Esophagus muscularis mucosa (tissue), 4 donors: ENCODE measurements around the gene PTPRJ. TPM values are rescaled to one million over a fixed set of nuclear protein-coding genes. Genes with fewer than 3 reads are reported as not detected.

Source experiments
- DNase-seq: peaks from one replicate; pipeline ENCODE4 v3.0.0-alpha.2; 2017; ENCODE audit errors: extremely low spot score
- H3K27ac ChIP-seq, 4 donors: fragments of 200-600 bp; sonication (generic); replicated peaks in 1 of 4; 1 replicate in 3 of 4; 2 replicates in 1 of 4; pipeline ENCODE4 v1.5.1; 2016 to 2019; ENCODE audit warnings: mild to moderate bottlenecking in 1 of 4
- H3K27me3 ChIP-seq, 4 donors: fragments of 200-600 bp; sonication (generic); one replicate each; pipeline versions ENCODE4 v1.5.1 to v1.6.0; 2016 to 2019
- H3K36me3 ChIP-seq, 4 donors: fragments of 200-600 bp; sonication (generic); one replicate each; pipeline ENCODE4 v1.5.1; 2016 to 2019
- H3K4me1 ChIP-seq, 4 donors: fragments of 200-600 bp; sonication (generic); one replicate each; pipeline ENCODE4 v1.5.1; 2016 to 2019
- H3K4me3 ChIP-seq, 4 donors: fragments of 200-600 bp; sonication (generic); 1 replicate in 2 of 4; 2 replicates in 2 of 4; pipeline ENCODE4 v1.5.1; 2016 to 2019; ENCODE audit warnings: mild to moderate bottlenecking in 4 of 4, moderate library complexity in 1 of 4
- H3K9me3 ChIP-seq, 4 donors: fragments of 200-600 bp; sonication (generic); 1 replicate in 3 of 4; 2 replicates in 1 of 4; pipeline ENCODE4 v1.5.1; 2016 to 2019
- EP300 ChIP-seq: sonication (generic); formaldehyde crosslinking; IDR thresholded peaks from one replicate; pipeline ENCODE4 v1.6.1; 2017; ENCODE audit warnings: antibody characterized with exemption
- POLR2A ChIP-seq: fragments of 450-650 bp; IDR thresholded peaks from one replicate; pipeline ENCODE4 v1.6.1; 2017; ENCODE audit warnings: antibody characterized with exemption, moderate library complexity, mild to moderate bottlenecking, low read depth
- POLR2AphosphoS5 ChIP-seq, 2 donors: sonication (generic); formaldehyde crosslinking; IDR thresholded peaks; one replicate each; pipeline ENCODE4 v1.6.1; 2017; ENCODE audit warnings: antibody characterized with exemption in 2 of 2
- WGBS: methylation state at CpG from one replicate; pipeline ENCODE4 v1.1.5; 2018; 5-methylcytosine and 5-hydroxymethylcytosine counted together
- intact Hi-C: fragments of 100-400 bp; cut with DNase I; formaldehyde crosslinking; loops from one replicate; pipeline ENCODE4 v1.15.1; 2023
- total RNA-seq, 4 donors: library from RNA; depleted of rRNA; stranded (reverse); fragments of >200 nt; gene quantifications; one replicate each; pipeline versions ENCODE4 v1.1.0 to v1.2.1, GENCODE V29; 2016
- TF ChIP-seq, protein P1 (sequence below), 3 experiments: fragments of 200-600 bp in 2 of 3; fragments of 450-650 bp in 1 of 3; sonication (generic) in 2 of 3; IDR thresholded peaks; one replicate each; pipeline ENCODE4 v1.5.1; 2017 to 2019; ENCODE audit warnings: antibody characterized with exemption in 3 of 3, mild to moderate bottlenecking in 2 of 3, moderate library complexity in 1 of 3

Gene PTPRJ
- total RNA-seq, 4 donors from 2014 or later: 8.3 to 14.1 (median 10.5) TPM

DNA sequence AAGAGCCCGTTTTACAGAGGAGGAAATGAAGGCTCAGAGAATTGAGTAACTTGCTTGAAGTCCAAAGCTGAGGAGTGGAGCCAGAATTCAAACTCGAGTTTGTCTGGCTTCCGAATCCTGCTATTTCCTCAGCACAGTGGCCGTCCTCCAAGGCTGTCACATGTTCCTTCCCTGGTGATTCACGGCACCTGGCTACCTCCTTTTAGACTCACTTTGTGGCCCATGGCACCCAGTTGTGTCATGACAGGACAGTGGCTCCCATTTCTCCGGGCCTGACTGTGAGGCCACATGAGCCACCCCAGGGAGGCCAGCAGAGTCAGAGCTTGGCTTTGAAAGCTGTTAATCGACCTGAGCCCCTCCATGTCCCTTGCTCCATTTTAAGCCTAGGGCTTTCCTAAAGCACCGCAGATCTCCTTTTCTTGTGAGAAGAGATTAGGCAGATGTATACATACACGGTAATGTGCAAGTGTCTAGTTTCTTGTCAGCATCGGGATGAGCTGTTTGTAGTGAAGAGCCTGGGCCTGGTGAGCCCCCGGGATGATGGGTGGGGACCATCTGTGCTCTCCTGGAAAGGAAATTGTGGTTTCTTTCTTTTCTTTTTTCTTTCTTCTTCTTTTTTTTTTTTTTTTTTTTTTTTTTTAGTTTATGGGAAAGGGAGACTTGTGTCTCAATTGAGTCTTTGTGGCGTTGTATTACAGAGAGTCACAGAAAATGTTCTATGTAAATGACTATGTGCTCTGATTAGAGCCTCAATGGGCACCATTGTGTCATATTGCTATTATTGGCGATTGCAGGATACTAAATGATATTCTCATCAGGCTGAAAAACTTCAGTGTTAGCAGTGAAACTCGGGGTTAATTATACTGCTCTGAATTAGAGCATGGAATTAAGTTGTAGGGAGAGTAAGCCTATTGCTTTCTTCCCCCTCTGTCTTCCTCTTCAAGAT lies 54.8 kb downstream of the PTPRJ start:
- intact Hi-C loops: no loop called here
- Histone ChIP-seq H3K27me3 (no peaks in the 10 kb centered on the region), H3K4me1 (peaks cover 9 to 46% (median 23%) of the 10 kb centered on the region in 4 donors), H3K9me3 (no peaks in the 10 kb centered on the region), H3K36me3 (no peaks in the 10 kb centered on the region), H3K27ac (peak overlapping the region; percentile 49 to 63 (median 56)), H3K4me3 (no peak overlapping the region)
- DNase-seq: no peak
- peak in 1 of 2 donors; percentile 5 for TF ChIP-seq POLR2AphosphoS5 (IDR thresholded peaks at IDR 0.05)
- no peak for TF ChIP-seq EP300
- WGBS: 75% methylated on average over 13 of the region's 14 CpGs

DNA sequence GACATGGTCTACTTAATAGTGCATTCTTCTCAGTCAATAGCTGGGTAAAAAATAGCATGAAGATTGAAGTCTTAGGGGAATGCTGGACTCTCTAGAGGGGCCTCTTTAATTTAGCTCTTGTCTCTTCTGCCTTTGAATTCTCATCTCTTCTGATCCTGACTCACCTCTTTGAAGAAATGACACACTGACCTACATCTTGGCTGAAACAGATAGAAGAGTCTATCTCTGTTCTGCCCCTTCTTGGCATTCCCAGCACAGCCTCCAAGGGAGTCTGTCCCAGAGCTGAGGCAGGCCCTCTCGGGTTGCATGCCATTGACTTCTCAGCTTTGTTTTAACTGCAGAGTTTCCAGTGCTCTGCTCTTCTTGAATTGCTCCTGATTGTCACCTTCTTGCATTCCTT lies 55.7 kb downstream of the PTPRJ start:
- TF ChIP-seq EP300 (no peak), POLR2AphosphoS5 (IDR thresholded peaks at IDR 0.05) (no peak), POLR2A (no peak)
- TF ChIP-seq, protein P1, sequence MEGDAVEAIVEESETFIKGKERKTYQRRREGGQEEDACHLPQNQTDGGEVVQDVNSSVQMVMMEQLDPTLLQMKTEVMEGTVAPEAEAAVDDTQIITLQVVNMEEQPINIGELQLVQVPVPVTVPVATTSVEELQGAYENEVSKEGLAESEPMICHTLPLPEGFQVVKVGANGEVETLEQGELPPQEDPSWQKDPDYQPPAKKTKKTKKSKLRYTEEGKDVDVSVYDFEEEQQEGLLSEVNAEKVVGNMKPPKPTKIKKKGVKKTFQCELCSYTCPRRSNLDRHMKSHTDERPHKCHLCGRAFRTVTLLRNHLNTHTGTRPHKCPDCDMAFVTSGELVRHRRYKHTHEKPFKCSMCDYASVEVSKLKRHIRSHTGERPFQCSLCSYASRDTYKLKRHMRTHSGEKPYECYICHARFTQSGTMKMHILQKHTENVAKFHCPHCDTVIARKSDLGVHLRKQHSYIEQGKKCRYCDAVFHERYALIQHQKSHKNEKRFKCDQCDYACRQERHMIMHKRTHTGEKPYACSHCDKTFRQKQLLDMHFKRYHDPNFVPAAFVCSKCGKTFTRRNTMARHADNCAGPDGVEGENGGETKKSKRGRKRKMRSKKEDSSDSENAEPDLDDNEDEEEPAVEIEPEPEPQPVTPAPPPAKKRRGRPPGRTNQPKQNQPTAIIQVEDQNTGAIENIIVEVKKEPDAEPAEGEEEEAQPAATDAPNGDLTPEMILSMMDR (IDR thresholded peaks at IDR 0.05): no peak
- H3K36me3 ChIP-seq: no peaks in the 10 kb centered on the region
- intact Hi-C loops: no loop called here
- H3K27ac ChIP-seq: peak overlapping the region; percentile 13 to 61 (median 22)
- DNase-seq: no peak
- WGBS: 54% methylated on average over 1 of the region's 1 CpG
- H3K4me3 ChIP-seq: no peak overlapping the region
- no peaks in the 10 kb centered on the region for H3K27me3 ChIP-seq
- peaks cover 9 to 39% (median 22%) of the 10 kb centered on the region in 4 donors for H3K4me1 ChIP-seq
- H3K9me3 ChIP-seq: no peaks in the 10 kb centered on the region

DNA sequence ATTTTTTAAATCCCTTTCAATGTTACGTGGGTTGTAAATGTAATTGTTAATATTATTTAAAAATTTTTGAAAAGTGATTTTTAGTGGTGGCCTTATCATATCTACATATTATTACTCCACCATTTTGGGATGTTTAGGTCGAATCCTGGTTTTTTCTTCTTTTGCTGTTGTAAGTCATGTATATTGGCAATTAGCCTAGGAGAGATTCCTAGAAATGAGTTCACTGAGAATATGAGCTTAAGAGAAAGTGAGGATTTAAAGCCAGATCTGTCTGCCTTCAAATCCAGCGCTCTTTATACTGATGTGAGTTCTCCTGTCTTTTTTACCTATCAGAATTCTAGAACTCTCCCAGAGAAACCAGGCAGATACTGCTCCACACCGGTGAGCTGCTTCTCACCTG lies 56.1 kb downstream of the PTPRJ start:
- intact Hi-C loops: no loop called here
- H3K36me3 ChIP-seq: no peaks in the 10 kb centered on the region
- no peaks in the 10 kb centered on the region for H3K27me3 ChIP-seq
- no peaks in the 10 kb centered on the region for H3K9me3 ChIP-seq
- peaks cover 9 to 34% (median 20%) of the 10 kb centered on the region in 4 donors for H3K4me1 ChIP-seq
- WGBS: 79% methylated on average over 4 of the region's 4 CpGs
- no peak for DNase-seq
- no peak overlapping the region for H3K4me3 ChIP-seq
- no peak for TF ChIP-seq EP300
- peak overlapping the region in 3 of 4 donors; percentile 17 to 61 (median 22) for H3K27ac ChIP-seq

DNA sequence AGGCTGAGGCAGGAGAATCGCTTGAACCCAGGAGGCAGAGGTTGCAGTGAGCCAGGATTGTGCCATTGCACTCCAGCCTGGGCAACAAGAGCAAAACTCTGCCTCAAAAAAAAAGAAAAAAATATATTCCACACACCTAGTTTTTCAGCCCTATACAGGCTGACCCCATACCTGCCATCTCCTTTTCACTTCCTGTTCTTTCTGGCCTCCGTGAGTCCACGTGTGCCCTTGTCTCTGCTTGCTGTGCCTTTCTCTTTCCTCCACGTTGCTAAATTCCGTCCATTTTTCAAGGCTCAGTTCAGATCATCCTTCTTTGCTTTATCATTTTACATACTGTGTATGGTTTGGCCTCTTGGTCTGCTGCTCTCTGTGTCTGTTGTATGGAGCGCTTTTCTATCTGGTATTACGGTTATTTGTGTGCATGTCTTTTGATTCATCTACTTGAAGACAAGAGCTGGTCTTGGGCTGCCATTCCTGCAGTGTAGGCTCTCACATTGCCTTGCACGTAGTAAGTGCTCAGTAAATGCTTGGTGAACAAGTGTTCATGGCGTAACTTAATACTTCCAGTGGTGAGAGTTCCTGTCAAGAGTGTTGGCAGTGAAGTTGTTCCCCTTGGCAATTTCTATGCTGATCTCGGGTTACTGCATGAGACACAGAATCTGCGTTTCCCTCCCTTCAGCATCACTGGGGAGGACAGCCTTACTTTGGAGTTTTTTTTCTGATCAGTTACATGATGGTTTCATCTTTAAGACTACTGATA lies 57.5 kb downstream of the PTPRJ start:
- H3K4me1 ChIP-seq: peaks cover 9 to 27% (median 17%) of the 10 kb centered on the region in 4 donors

DNA sequence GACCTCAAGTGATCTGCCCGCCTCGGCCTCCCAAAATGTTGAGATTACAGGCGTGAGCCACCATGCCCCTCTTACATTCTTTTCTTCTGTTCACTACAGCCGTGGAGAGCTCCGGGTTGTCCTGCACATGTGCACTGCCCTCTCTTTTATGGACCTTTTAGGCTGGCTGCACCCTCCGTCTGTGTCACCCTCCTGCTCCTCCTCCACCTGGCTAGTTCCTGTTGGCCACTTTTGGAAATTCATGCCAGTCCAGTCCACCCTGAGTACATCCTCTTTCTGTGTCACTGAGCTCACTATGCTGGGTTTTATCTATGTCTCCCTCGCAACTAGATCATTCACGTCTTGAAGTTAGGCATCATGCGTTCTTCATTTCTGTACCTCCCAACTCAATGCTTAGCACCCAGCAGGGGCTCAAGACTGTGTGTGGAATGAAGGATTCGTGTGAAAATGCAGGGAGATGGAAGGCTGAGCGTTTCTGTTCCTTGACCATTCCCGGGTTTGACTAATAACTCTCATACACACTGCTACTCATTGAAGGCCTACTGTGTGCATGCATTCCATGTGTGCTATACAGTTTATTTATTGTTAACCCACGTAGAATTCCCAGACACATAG lies 60.6 kb downstream of the PTPRJ start:
- Histone ChIP-seq H3K4me1 (peaks cover 2 to 20% (median 11%) of the 10 kb centered on the region in 4 donors), H3K27ac (no peak overlapping the region), H3K9me3 (no peaks in the 10 kb centered on the region), H3K36me3 (no peaks in the 10 kb centered on the region), H3K4me3 (no peak overlapping the region), H3K27me3 (no peaks in the 10 kb centered on the region)
- DNase-seq: no peak
- intact Hi-C loops: no loop called here
- 95% methylated on average over 13 of the region's 13 CpGs for WGBS
- no peak for TF ChIP-seq POLR2AphosphoS5 (IDR thresholded peaks at IDR 0.05)

More for the DNA sequence above, 57.5 kb downstream of the PTPRJ start:
- H3K27me3 ChIP-seq: no peaks in the 10 kb centered on the region
- DNase-seq: no peak
- WGBS: 91% methylated on average over 11 of the region's 11 CpGs
- no peaks in the 10 kb centered on the region for H3K36me3 ChIP-seq
- TF ChIP-seq POLR2AphosphoS5 (IDR thresholded peaks at IDR 0.05) (no peak), EP300 (no peak), POLR2A (no peak)
- TF ChIP-seq, protein P1 (IDR thresholded peaks at IDR 0.05): no peak
- no peaks in the 10 kb centered on the region for H3K9me3 ChIP-seq
- H3K27ac ChIP-seq: no peak overlapping the region
- H3K4me3 ChIP-seq: no peak overlapping the region
- intact Hi-C loops: no loop called here
